ENCODE data around the gene SF3B6.

GRCh38 chr2:24107336-24107735 lies 31.2 kb upstream of the SF3B6 start:
- TF ChIP-seq CTCF (IDR thresholded peaks at IDR 0.05) (no peak), POLR2A (IDR thresholded peaks at IDR 0.05) (no peak)

Data from ovary (tissue), 3 donors.